ENCODE data around the gene MAP3K6. TPM values are rescaled to one million over a fixed set of nuclear protein-coding genes. Genes with fewer than 3 reads are reported as not detected.

The MAP3K6 gene
- total and polyA plus RNA-seq, 2 of the 13 experiments (the other 11 are each of a cell fraction or from before 2014, with no cell fraction given) = 2.7 to 3.2 TPM

DNA sequence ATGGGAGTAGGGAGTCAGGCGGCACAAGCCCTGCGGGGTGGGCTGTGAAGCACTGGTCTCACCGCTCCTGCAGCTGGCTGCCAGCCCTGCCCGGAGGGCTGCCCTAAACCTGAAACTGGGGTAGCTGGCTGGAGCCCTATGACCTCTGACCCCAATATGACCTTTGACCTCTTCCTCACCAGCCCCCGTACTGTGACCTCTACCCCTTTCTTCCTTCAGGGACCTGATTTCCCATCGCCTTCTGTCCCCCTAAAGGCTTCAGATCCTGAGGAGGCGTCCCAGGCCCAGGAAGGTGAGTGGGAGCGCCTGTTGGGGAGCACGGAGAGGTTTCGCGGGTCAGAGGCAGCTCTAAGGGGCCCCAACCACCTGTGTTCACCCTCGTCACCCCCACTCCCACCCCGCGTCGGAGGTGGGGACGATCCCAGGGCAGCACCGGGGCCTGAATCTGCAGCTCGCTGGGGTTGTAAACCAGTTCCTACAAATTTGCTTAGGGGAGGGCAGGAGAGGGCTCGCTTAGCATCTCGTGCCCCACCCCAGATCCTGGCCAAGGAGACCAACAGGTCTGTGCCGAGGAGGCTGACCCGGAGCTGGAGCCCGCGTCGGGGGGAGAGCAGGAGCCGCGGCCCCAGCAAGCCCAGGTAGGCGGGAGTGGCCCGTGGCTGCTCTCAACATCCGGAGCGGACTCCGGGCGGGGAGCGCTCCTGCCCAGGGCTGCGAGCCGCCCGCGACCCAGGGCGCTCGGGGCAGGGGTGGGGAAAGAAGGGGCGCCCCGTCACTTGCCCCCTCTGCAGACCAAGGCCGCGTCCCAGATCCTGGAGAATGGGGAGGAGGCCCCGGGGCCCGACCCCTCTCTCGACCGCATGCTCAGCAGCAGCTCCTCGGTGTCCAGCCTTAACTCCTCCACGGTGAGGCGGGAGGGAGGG, 17.6 kb downstream of the MAP3K6 start (continued):
- TF ChIP-seq ZNF770 (CRISPR knock-in tag; IDR thresholded peaks at IDR 0.05) (peak; percentile 30; the same call in 1 of the 2 replicates), TBL1XR1 (IDR thresholded peaks at IDR 0.05; ENCODE audit: borderline replicate concordance, low read length, partially characterized antibody) (no peak), HOMEZ (CRISPR knock-in tag; IDR thresholded peaks at IDR 0.05; ENCODE audit: low read depth) (no peak), ZNF263 (CRISPR knock-in tag; IDR thresholded peaks at IDR 0.05) (peak; percentile 89), ZFP36L1 (CRISPR knock-in tag; IDR thresholded peaks at IDR 0.05) (no peak), ZNF772 (CRISPR knock-in tag; IDR thresholded peaks at IDR 0.05) (0 out of 2 replicates have a peak, but pooled peaks have one; percentile 29), ATF7 (IDR thresholded peaks at IDR 0.05) (no peak), ATF7 (CRISPR knock-in tag; IDR thresholded peaks at IDR 0.05) (0 out of 2 replicates have a peak, but pooled peaks have one; percentile 17), SP5 (CRISPR knock-in tag; IDR thresholded peaks at IDR 0.05; ENCODE audit: borderline replicate concordance, low read depth) (0 out of 2 replicates have a peak, but pooled peaks have one; percentile 18), IRX3 (CRISPR knock-in tag; IDR thresholded peaks at IDR 0.05; ENCODE audit: borderline replicate concordance, low read depth) (no peak), HDAC1 (CRISPR knock-in tag; IDR thresholded peaks at IDR 0.05) (no peak), HNF4G (IDR thresholded peaks at IDR 0.05; ENCODE audit: borderline replicate concordance, low read depth, low read length) (0 out of 2 replicates have a peak, but pooled peaks have one; percentile 27), HNF4G (CRISPR knock-in tag; IDR thresholded peaks at IDR 0.05; ENCODE audit: borderline replicate concordance, low read depth) (no peak), SMAD9 (CRISPR knock-in tag; IDR thresholded peaks at IDR 0.05) (no peak), ATF1 (CRISPR knock-in tag; IDR thresholded peaks at IDR 0.05) (no peak), ZNF235 (CRISPR knock-in tag; IDR thresholded peaks at IDR 0.05; ENCODE audit: borderline replicate concordance) (peak; percentile 67; the same call in 1 of the 2 replicates), AKAP8 (CRISPR knock-in tag; IDR thresholded peaks at IDR 0.05) (0 out of 2 replicates have a peak, but pooled peaks have one; percentile 54), NCOA2 (CRISPR knock-in tag; IDR thresholded peaks at IDR 0.05) (no peak), ZMYM3 (CRISPR knock-in tag; IDR thresholded peaks at IDR 0.05) (peak; percentile 48; the same call in 1 of the 2 replicates), SOX6 (IDR thresholded peaks at IDR 0.05) (no peak), SOX6 (CRISPR knock-in tag; IDR thresholded peaks at IDR 0.05) (0 out of 2 replicates have a peak, but pooled peaks have one; percentile 16), ZEB1 (IDR thresholded peaks at IDR 0.05; ENCODE audit: insufficient replicate concordance, low read depth) (peak; percentile 89), TMF1 (CRISPR knock-in tag; IDR thresholded peaks at IDR 0.05; ENCODE audit: low read depth) (0 out of 2 replicates have a peak, but pooled peaks have one; percentile 56), RARA (CRISPR knock-in tag; IDR thresholded peaks at IDR 0.05) (0 out of 2 replicates have a peak, but pooled peaks have one; percentile 22)
- TF ChIP-seq, protein P1, sequence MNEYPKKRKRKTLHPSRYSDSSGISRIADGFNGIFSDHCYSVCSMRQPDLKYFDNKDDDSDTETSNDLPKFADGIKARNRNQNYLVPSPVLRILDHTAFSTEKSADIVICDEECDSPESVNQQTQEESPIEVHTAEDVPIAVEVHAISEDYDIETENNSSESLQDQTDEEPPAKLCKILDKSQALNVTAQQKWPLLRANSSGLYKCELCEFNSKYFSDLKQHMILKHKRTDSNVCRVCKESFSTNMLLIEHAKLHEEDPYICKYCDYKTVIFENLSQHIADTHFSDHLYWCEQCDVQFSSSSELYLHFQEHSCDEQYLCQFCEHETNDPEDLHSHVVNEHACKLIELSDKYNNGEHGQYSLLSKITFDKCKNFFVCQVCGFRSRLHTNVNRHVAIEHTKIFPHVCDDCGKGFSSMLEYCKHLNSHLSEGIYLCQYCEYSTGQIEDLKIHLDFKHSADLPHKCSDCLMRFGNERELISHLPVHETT (CRISPR knock-in tag; conservative IDR thresholded peaks at IDR 0.05) = no peak
- TF ChIP-seq, protein P2, sequence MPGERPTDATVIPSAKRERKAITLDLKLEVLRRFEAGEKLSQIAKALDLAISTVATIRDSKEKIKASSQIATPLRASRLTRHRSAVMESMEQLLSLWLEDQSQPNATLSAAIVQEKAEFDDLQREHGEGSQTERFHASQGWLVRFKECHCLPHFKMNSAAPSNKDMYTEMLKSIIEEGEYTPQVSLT (CRISPR knock-in tag; IDR thresholded peaks at IDR 0.05; ENCODE audit: borderline replicate concordance, low read depth) = no peak
